NCI-H1436 treated with DMSO at 0.1 percent for 48 hours (cell line): ENCODE data around the gene PP2D1.
"Not testable (repeated sequence)": the region's sequence is repeated elsewhere in the genome, so short reads cannot be mapped to it uniquely, and the experiment has no call there.

Experiments
- DNase-seq: peaks from one replicate; lab custom pipeline; 2025; lab: John Stamatoyannopoulos, UW

Gene PP2D1

DNA sequence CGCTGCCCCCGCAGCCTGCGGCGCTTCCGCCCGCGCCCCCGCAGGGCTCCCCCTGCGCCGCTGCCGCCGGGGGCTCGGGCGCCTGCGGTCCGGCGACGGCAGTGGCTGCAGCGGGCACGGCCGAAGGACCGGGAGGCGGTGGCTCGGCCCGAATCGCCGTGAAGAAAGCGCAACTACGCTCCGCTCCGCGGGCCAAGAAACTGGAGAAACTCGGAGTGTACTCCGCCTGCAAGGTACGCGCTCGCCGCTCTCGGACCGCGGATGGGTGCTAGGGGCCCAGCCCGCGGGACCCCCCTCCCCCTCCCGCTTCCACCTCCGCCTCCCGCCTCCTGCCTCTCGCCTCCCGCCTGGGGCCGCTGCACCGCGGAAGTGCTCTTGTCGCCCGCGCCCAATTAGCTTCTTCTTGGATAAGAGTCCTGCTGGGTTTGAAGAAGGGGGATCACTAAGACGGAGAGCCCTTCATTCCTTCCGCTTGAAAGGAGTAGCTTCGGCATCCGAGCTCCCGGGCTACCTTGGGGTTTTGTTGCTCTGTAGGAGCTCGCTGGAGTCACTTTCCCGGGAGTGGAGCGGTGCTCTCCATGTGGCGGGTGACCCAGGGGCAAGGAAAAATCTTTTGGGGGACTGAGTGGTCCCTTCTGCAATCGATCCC lies 28.6 kb upstream of the PP2D1 start:
- DNase-seq = no peak

GRCh38 chr3:20039765-20040547 lies 27.9 kb upstream of the PP2D1 start, which contains the start of gene KAT2B:
Gene KAT2B, plus strand, starts transcription at chr3:20040446. Its CDS starts 32 bp downstream, at chr3:20040478.
- no peak for DNase-seq

GRCh38 chr3:20039466-20039764 lies 27.4 kb upstream of the PP2D1 start:
- no peak for DNase-seq

DNA sequence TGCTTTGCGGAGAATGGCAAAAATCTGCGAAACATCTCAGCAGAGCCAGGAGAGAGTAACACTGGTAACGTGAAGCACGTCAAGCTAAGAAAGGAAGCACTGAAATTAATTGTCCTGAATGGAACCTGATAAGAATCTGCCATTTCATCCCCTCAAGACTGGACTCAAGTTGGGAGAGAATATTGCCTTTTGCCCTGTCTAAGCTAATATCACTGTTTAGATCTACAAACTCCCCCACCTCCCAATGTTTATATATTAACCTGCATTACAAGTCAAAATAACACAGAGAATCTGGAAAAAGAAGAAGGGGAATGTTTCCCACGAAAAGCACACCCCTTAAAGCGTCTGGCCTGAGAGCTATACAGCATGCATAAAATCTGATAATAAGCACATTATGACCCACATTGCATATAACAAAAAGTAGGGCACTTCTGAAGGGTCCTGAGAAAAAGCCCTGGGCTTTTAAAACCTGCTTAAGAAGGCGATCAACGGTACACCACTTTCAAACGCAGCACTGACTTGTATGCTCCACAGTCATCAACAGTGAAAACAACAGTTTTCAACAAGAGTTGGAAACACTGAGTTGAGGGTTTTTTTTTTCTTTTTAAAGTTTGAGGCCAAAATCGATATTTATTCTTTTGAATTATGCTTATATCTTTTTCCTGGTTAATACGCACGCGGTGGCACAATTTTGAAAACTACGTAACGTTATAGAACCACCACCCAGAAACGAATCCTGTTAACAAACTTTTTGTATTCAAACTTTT lies 26.8 kb upstream of the PP2D1 start:
- no peak for DNase-seq

GRCh38 chr3:20037255-20037996 lies 25.4 kb upstream of the PP2D1 start:
- no peak for DNase-seq

- DNase-seq = no peak
Observed at GRCh38 chr3:20035019-20035418, 23.0 kb upstream of the PP2D1 start.

DNA sequence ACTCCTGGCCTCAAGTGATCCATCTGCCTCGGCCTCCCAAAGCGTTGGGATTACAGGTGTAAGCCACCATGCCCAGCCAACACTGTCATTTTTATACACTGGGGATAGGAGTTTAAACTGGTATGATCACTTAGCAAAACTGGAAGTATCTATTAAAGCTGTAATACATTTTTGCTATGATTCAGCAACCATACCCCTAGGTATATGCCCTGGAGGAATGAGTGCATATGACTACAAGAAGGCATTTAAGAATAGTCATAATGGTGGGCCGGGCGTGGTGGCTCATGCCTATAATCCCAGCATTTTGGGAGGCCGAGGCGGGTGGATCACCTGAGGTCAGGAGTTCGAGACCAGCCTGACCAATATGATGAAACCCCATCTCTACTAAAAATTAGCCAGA lies 19.9 kb upstream of the PP2D1 start:
- not testable (repeated sequence) for DNase-seq

DNA sequence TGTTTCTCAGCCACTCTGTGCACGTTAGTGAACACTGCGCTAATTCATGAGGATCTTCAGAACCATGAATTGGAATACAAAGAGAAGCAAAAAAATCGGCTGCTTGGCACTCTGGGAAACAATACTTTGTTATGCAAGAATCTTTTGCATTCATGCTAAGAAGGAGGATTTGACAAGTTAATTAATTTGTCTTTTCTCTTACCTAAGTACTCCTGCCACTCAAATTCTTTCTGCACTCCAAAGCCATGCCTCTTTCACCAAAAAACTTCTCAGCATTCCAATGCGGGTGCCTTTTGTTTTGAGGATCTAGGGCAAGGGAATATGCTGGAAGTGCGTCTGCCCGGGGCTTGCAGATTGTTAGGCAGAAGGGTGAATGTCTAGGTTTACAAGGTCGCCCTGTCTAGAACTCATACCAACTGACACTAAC lies 16.9 kb upstream of the PP2D1 start:
- no peak for DNase-seq

GRCh38 chr3:20027136-20027535 lies 15.1 kb upstream of the PP2D1 start:
- DNase-seq = no peak

DNA sequence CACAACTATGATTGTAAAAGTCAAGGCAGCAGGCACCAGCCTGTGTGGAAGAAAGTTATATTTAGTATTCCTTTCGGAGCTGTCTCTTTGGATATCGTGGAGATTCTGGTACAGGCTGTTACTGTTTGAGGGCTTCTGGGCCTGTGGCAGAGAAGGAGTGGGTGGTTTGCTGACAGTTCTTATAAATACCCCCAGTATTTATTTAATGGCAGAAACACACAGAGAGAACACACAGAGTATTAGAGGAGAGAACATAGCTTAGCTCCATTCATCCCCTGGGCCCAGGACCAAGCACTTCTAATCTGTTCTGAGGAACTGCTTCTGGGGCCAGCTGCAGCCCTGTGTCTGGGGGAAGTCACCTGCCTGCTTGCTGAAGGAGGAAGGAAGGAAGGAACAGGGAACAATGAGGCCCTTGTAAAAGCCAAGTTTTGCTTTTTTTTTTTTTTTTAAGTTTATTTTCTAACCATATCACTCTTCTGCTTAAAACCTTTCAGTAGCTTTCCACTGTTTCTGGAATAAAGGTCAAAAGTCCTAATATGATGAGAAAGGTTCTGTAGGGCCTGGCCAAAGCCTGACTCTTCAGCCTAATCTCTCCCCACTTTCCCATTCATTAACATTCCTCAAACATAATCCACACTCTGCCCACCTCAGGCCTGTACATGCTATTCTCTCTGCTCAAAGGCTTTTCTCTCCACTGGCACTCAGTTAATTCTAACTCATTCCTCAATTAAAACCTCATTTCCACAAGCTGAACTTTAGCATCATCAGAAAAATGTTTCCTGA lies 11.8 kb upstream of the PP2D1 start:
- DNase-seq = no peak

GRCh38 chr3:20022954-20023622 lies 11.0 kb upstream of the PP2D1 start:
- DNase-seq = no peak

- DNase-seq = not testable (repeated sequence)
Observed at GRCh38 chr3:20016076-20016475, 4.0 kb upstream of the PP2D1 start.

- no peak for DNase-seq
Observed at GRCh38 chr3:20015525-20015924, 3.5 kb upstream of the PP2D1 start.

DNA sequence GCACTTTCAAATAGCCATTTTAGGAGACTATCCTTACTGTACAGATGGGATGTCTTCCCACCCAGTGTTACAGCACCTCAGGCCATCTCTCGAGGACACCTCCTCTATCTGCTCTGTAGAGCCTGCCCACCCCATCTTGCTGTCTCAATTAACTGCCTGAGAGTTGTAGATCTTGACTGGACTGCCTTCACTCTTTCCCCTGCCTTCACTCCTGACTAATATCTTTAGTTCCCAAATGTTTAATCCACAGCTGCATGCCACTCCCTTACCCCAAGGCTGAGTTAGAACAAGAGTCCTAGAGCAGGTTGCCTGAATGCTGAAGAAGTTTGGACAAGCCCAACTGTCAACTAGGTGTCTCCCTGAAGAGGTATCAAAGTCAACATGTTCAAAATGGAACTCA lies 1.3 kb upstream of the PP2D1 start:
- DNase-seq = no peak

DNA sequence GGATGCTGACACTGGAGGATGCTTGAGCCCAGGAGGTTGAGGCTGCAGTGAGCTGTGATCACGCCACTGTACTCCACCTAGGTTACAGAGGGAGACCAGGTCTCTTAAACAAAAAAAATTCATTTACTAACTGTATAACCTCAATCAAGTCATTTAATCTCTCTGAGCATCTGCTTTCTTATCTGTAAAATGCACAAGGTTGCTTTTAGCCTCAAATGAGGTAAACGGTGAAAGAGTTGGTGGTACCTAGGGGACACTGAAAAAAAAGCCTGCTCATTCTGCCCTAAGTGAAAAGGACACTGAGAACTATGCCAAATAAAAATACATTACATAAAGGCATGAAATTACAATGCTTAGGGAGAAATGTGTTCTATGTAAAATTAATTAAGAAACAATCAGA lies 3.4 kb downstream of the PP2D1 start:
- DNase-seq = no peak

DNA sequence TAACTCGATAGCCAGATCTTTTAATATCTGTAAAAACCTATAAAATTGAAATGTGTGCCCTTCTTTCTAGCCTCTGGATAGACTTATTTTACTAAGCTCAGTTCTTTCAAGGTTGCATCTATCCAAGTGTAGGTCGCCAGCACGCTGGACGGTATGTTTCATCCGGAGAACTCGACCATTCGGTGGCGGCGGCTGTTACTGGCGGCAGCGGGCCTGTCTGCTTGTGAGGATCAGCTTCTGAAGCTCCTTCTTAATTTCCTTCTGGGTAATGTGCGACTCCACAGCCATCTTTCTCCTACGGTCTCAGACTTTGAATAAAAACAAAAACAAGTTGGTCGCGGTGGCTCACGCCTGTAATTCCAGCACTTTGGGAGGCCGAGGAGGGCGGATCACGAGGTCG lies 4.1 kb downstream of the PP2D1 start:
- no peak for DNase-seq

DNA sequence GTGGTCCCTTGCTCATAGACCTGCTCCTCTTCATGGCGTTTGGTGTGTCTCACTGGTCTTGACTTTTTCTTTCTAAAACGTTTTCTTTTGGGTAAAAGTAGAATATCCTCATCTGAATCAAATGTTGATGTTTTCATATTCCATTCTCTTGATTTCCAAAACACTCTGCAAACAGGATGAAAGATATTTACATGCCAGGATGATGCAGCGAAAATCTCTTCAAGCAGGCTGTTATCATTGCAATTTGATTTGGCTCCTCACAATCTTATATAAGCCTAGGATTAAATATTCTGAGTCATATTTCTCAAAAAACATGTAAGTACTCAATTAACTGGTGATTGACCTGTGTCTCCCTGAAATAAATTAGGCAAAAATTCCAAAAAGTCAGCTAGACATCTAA lies 10.1 kb downstream of the PP2D1 start:
- DNase-seq = no peak

DNA sequence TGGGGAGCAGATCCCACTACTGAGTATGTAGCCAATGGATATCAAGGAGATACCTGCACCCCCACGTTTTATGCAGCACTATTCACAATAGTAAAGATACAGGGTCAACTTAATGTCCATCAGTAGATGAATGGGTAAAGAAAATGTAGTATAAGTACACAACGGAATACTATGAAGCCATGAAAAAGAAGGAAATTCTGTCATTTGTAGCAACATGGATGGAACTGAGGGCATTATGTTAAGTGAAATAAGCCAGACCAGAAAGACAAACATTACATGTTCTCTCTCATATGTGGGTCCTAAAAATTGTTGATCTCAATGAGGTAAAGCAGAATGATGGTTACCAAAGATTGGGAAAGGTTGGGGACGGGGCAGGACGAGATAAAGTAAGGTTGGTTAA lies 14.6 kb downstream of the PP2D1 start:
- DNase-seq = no peak

- no peak for DNase-seq
Observed at GRCh38 chr3:19994796-19995195, 17.3 kb downstream of the PP2D1 start.

DNA sequence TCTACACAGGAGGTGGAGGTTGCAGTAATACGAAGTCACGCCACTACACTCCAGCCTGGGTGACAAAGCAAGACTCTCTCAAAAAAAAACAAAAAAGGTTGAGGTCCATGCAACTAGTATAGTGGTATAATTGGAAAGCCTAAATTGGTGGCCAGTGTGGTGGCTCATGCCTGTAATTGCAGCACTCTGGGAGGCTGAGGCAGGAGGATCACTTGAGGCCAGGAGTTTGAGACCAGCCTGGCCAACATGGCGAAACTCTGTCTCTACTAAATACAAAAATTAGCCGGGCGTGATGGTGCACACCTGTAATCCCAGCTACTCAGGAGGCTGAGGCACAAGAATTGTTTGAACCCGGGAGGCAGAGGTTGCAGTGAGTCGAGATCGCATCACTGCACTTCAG lies 23.2 kb downstream of the PP2D1 start:
- DNase-seq = not testable (repeated sequence)

- no peak for DNase-seq
Observed at GRCh38 chr3:19972054-19972453, 40.0 kb downstream of the PP2D1 start.
